ENCODE measurements around the gene GSG1L.

The GSG1L gene

GRCh38 chr16:27974896-27975540 lies 88.5 kb downstream of the GSG1L start:
- Mint-ChIP-seq H3K27ac (no peak overlapping the region), H3K4me3 (no peak overlapping the region), H3K9me3 (no peaks in the 10 kb centered on the region), H3K4me1 (peaks cover 4% of the 10 kb centered on the region), H3K27me3 (peaks cover 14% of the 10 kb centered on the region)
- DNase-seq (no peak), ATAC-seq (no peak)

GRCh38 chr16:27973678-27974077 lies 89.8 kb downstream of the GSG1L start:
- peaks cover 4% of the 10 kb centered on the region for H3K4me1 Mint-ChIP-seq
- H3K4me3 Mint-ChIP-seq = no peak overlapping the region
- H3K27me3 Mint-ChIP-seq = peaks cover 7% of the 10 kb centered on the region
- no peak for DNase-seq
- no peak for ATAC-seq
- no peaks in the 10 kb centered on the region for H3K9me3 Mint-ChIP-seq
- H3K27ac Mint-ChIP-seq = no peak overlapping the region

GRCh38 chr16:27972500-27972899 lies 91.0 kb downstream of the GSG1L start:
- DNase-seq (peak; percentile 27 to 56), ATAC-seq (peak; percentile 90)
- Mint-ChIP-seq H3K4me3 (no peak overlapping the region), H3K4me1 (peaks cover 4% of the 10 kb centered on the region), H3K27ac (no peak overlapping the region), H3K27me3 (peaks cover 7% of the 10 kb centered on the region), H3K9me3 (no peaks in the 10 kb centered on the region)

DNA sequence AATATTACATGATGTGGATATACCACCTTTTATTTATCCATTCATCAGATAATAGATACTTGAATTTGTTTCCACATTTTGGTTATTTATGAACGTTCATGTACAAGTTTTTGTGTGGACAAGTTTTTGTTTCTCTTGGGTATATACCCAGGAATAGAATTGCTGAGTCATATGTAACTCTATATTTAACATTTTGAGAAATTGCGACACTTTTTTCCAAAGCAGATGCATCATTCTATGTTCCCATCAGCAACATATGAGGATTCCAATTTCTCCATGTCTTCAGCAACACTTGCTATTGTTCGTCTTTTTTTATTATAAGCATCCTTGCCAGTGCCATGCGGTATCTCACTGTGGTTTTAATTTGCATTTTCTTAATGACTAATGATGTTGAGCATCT lies 93.9 kb downstream of the GSG1L start:
- no peak overlapping the region for H3K4me3 Mint-ChIP-seq
- ATAC-seq (no peak), DNase-seq (no peak)
- no peak overlapping the region for H3K27ac Mint-ChIP-seq
- H3K4me1 Mint-ChIP-seq = peaks cover 4% of the 10 kb centered on the region
- no peaks in the 10 kb centered on the region for H3K9me3 Mint-ChIP-seq
- peaks cover 14% of the 10 kb centered on the region for H3K27me3 Mint-ChIP-seq

- Mint-ChIP-seq H3K4me1 (no peaks in the 10 kb centered on the region), H3K9me3 (no peaks in the 10 kb centered on the region), H3K27me3 (peaks cover 23% of the 10 kb centered on the region), H3K4me3 (no peak overlapping the region), H3K27ac (no peak overlapping the region)
- DNase-seq (no peak), ATAC-seq (no peak)
Measured at GRCh38 chr16:27967169-27967568, 96.3 kb downstream of the GSG1L start.

- Mint-ChIP-seq H3K27ac (no peak overlapping the region), H3K27me3 (peaks cover 19% of the 10 kb centered on the region), H3K9me3 (no peaks in the 10 kb centered on the region), H3K4me3 (no peak overlapping the region), H3K4me1 (no peaks in the 10 kb centered on the region)
- ATAC-seq = no peak
- DNase-seq = no peak
Measured at GRCh38 chr16:27966756-27967155, 96.8 kb downstream of the GSG1L start.

DNA sequence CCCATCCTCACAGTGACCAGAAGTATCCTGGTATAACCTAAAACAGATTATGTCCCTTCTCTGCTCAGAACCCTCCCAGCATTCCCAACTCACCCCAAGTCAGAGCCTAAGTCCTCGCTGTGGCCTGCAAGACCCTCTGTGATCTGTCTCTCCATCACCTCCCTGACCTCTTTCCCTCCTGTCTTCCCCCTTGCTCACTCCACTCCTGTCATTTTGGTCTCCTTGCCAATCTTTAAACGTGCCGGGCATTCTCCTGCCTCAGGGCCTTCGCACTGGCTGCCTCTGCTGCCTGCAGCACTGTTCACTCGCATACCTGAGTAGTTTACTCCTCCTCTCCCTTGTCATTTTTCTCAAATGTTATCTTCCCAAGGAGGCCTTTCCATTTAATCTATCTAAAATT lies 97.7 kb downstream of the GSG1L start:
- ATAC-seq (no peak), DNase-seq (no peak)
- Mint-ChIP-seq H3K4me1 (no peaks in the 10 kb centered on the region), H3K9me3 (no peaks in the 10 kb centered on the region), H3K4me3 (no peak overlapping the region), H3K27me3 (peaks cover 17% of the 10 kb centered on the region), H3K27ac (no peak overlapping the region)

- no peaks in the 10 kb centered on the region for H3K4me1 Mint-ChIP-seq
- H3K27ac Mint-ChIP-seq = no peak overlapping the region
- H3K4me3 Mint-ChIP-seq = no peak overlapping the region
- peaks cover 25% of the 10 kb centered on the region for H3K27me3 Mint-ChIP-seq
- DNase-seq = no peak
- ATAC-seq = no peak
- no peaks in the 10 kb centered on the region for H3K9me3 Mint-ChIP-seq
Measured at GRCh38 chr16:27963471-27963965, 100.0 kb downstream of the GSG1L start.

GRCh38 chr16:27962197-27962596 lies 101.3 kb downstream of the GSG1L start:
- no peak overlapping the region for H3K27ac Mint-ChIP-seq
- DNase-seq = no peak
- peaks cover 25% of the 10 kb centered on the region for H3K27me3 Mint-ChIP-seq

GRCh38 chr16:27961296-27961620 lies 102.3 kb downstream of the GSG1L start:
- H3K4me3 Mint-ChIP-seq = no peak overlapping the region
- no peak overlapping the region for H3K27ac Mint-ChIP-seq
- H3K9me3 Mint-ChIP-seq = peaks cover 6 to 16% of the 10 kb centered on the region in 2 donors
- DNase-seq (no peak), ATAC-seq (no peak)
- no peaks in the 10 kb centered on the region for H3K4me1 Mint-ChIP-seq
- H3K27me3 Mint-ChIP-seq = peaks cover 25% of the 10 kb centered on the region

More at GRCh38 chr16:27962197-27962596, 101.3 kb downstream of the GSG1L start:
- Mint-ChIP-seq H3K9me3 (peaks cover 6 to 8% of the 10 kb centered on the region in 2 donors), H3K4me3 (no peak overlapping the region), H3K4me1 (no peaks in the 10 kb centered on the region)
- no peak for ATAC-seq

- Mint-ChIP-seq H3K4me3 (no peak overlapping the region), H3K27me3 (peaks cover 20% of the 10 kb centered on the region), H3K9me3 (peaks cover 7 to 18% of the 10 kb centered on the region in 2 donors), H3K27ac (no peak overlapping the region), H3K4me1 (no peaks in the 10 kb centered on the region)
- DNase-seq (no peak), ATAC-seq (no peak)
Measured at GRCh38 chr16:27960619-27961295, 102.8 kb downstream of the GSG1L start.

GRCh38 chr16:27959914-27960313 lies 103.6 kb downstream of the GSG1L start:
- Mint-ChIP-seq H3K9me3 (peaks cover 14 to 27% of the 10 kb centered on the region in 2 donors), H3K4me3 (no peak overlapping the region), H3K4me1 (no peaks in the 10 kb centered on the region), H3K27me3 (peaks cover 17% of the 10 kb centered on the region), H3K27ac (no peak overlapping the region)
- DNase-seq (no peak), ATAC-seq (no peak)

DNA sequence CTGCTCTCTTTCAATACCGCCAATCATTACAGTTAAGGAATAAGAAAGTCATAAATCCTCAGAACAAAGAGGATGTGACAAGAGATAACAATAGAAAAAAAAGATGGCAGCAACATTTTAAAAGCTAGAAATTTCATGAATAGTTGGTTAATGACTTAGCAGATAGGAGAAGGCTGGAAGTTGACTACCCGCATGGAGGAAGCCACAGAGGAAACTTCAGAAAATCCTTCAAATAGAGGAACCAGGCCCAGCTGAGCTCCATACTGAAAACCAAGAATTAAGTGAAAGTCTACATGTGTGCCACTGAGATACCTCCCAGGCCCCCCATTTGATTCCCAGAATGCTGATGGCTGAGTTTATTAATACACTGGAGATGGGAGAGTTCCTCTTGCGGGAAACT lies 109.3 kb downstream of the GSG1L start:
- DNase-seq (no peak), ATAC-seq (no peak)
- H3K4me1 Mint-ChIP-seq = no peaks in the 10 kb centered on the region
- H3K4me3 Mint-ChIP-seq = no peak overlapping the region
- peaks cover 16 to 38% of the 10 kb centered on the region in 2 donors for H3K9me3 Mint-ChIP-seq
- H3K27ac Mint-ChIP-seq = no peak overlapping the region
- H3K27me3 Mint-ChIP-seq = peaks cover 41% of the 10 kb centered on the region

GRCh38 chr16:27952811-27953210 lies 110.7 kb downstream of the GSG1L start:
- DNase-seq (no peak), ATAC-seq (no peak)
- Mint-ChIP-seq H3K27ac (no peak overlapping the region), H3K27me3 (peaks cover 41% of the 10 kb centered on the region), H3K9me3 (peaks cover 15 to 36% of the 10 kb centered on the region in 2 donors), H3K4me3 (no peak overlapping the region), H3K4me1 (no peaks in the 10 kb centered on the region)

DNA sequence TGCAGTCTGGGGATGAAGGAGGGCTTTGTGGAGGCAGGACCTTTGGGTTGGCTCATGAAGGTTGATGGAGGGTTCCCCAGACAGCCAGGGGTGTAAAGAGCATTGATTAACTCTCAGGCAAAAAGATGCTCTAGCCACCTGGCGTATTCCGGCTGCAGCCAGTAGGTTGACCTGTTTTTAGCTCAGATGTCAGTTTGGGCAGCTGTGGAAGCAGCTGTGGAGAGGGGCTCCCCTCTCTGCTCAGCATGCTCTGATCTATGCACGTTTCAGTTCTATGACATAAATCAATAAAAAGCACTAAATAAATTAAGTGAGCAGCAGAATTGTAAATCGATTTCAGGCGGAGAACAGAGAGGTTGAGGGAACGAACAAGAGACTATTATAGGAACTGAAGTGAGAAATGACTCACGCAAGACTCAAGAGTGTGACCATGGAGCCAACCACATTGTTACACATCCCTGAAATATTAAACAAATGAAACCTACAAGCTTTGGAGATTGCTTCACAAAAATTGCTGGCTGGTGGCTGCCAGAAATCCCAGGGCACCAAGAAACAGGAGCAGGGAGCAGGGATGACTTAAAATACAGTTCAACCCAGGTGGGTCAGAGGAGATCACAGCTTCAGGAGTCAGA lies 111.9 kb downstream of the GSG1L start:
- no peak overlapping the region for H3K4me3 Mint-ChIP-seq
- ATAC-seq (no peak), DNase-seq (no peak)
- H3K27me3 Mint-ChIP-seq = peaks cover 41% of the 10 kb centered on the region
- no peaks in the 10 kb centered on the region for H3K4me1 Mint-ChIP-seq
- H3K9me3 Mint-ChIP-seq = peaks cover 10 to 24% of the 10 kb centered on the region in 2 donors
- no peak overlapping the region for H3K27ac Mint-ChIP-seq

GRCh38 chr16:27950206-27950887 lies 113.2 kb downstream of the GSG1L start:
- peaks cover 5 to 15% of the 10 kb centered on the region in 2 donors for H3K9me3 Mint-ChIP-seq

More at GRCh38 chr16:27950206-27950887, 113.2 kb downstream of the GSG1L start:
- Mint-ChIP-seq H3K27ac (no peak overlapping the region), H3K4me3 (no peak overlapping the region), H3K27me3 (peaks cover 50% of the 10 kb centered on the region), H3K4me1 (no peaks in the 10 kb centered on the region)
- DNase-seq (no peak), ATAC-seq (no peak)
